Neutrophil (primary cell): Measurements from ENCODE around the gene IP6K1.

ENCODE experiments used
- H3K27ac ChIP-seq: fragments of 200-600 bp; sonication (generic); 2 replicates; pipeline ENCODE4 v1.5.1; 2016; ENCODE audit warnings: mild to moderate bottlenecking, moderate library complexity
- H3K27me3 ChIP-seq: fragments of 200-600 bp; sonication (generic); 2 replicates; pipeline ENCODE4 v1.6.0; 2016; ENCODE audit warnings: mild to moderate bottlenecking
- H3K36me3 ChIP-seq: fragments of 200-600 bp; sonication (generic); 2 replicates; pipeline ENCODE4 v1.5.1; 2017
- H3K4me1 ChIP-seq, 2 experiments: fragments of 200-600 bp in 1 of 2; sonication (generic) in 1 of 2; 1 replicate in 1 of 2; 2 replicates in 1 of 2; pipeline versions ENCODE4 v1.5.1 to v1.6.1; 2013 to 2016; ENCODE audit warnings: low read depth in 1 of 2, low read length in 1 of 2, mild to moderate bottlenecking in 1 of 2, moderate library complexity in 1 of 2; ENCODE audit not compliant: control insufficient read depth in 1 of 2, insufficient read depth in 1 of 2
- H3K4me3 ChIP-seq, 2 experiments: fragments of 200-600 bp in 1 of 2; sonication (generic) in 1 of 2; 1 replicate in 1 of 2; 2 replicates in 1 of 2; pipeline ENCODE4 v1.5.1; 2013 to 2016; ENCODE audit warnings: low read depth in 1 of 2, low read length in 1 of 2, mild to moderate bottlenecking in 1 of 2, moderate library complexity in 1 of 2
- H3K9me3 ChIP-seq: fragments of 200-600 bp; sonication (generic); 2 replicates; pipeline ENCODE4 v1.5.1; 2016
- CTCF ChIP-seq: fragments of 200-600 bp; sonication (generic); IDR thresholded peaks from 2 replicates; pipeline ENCODE4 v1.5.1; 2016; ENCODE audit warnings: antibody characterized with exemption

The IP6K1 gene

GRCh38 chr3:49706456-49707112 lies 79.8 kb downstream of the IP6K1 start:
- H3K36me3 ChIP-seq, result peaks cover 73% of the 10 kb centered on the region
- no peaks in the 10 kb centered on the region for H3K9me3 ChIP-seq
- no peak overlapping the region for H3K4me3 ChIP-seq
- H3K27me3 ChIP-seq, result no peaks in the 10 kb centered on the region
- TF ChIP-seq CTCF, result no peak
- H3K27ac ChIP-seq, result no peak overlapping the region
- H3K4me1 ChIP-seq, result no peaks in the 10 kb centered on the region

GRCh38 chr3:49705390-49705960 lies 80.9 kb downstream of the IP6K1 start:
- no peaks in the 10 kb centered on the region for H3K9me3 ChIP-seq
- H3K4me3 ChIP-seq, result no peak overlapping the region
- no peak for TF ChIP-seq CTCF
- peaks cover 77% of the 10 kb centered on the region for H3K36me3 ChIP-seq
- H3K27ac ChIP-seq, result no peak overlapping the region
- H3K27me3 ChIP-seq, result no peaks in the 10 kb centered on the region
- H3K4me1 ChIP-seq, result no peaks in the 10 kb centered on the region

GRCh38 chr3:49704629-49705028 lies 81.7 kb downstream of the IP6K1 start:
- TF ChIP-seq CTCF, result no peak
- H3K36me3 ChIP-seq, result peaks cover 86% of the 10 kb centered on the region
- no peaks in the 10 kb centered on the region for H3K4me1 ChIP-seq
- H3K4me3 ChIP-seq, result no peak overlapping the region
- H3K9me3 ChIP-seq, result no peaks in the 10 kb centered on the region
- H3K27ac ChIP-seq, result no peak overlapping the region
- no peaks in the 10 kb centered on the region for H3K27me3 ChIP-seq

- no peak for TF ChIP-seq CTCF
- H3K36me3 ChIP-seq, result peaks cover 92% of the 10 kb centered on the region
- H3K27me3 ChIP-seq, result no peaks in the 10 kb centered on the region
- H3K9me3 ChIP-seq, result no peaks in the 10 kb centered on the region
- H3K27ac ChIP-seq, result no peak overlapping the region
- no peak overlapping the region for H3K4me3 ChIP-seq
- no peaks in the 10 kb centered on the region for H3K4me1 ChIP-seq
These were observed 82.4 kb downstream of the IP6K1 start for GRCh38 chr3:49703956-49704355.

- H3K27me3 ChIP-seq, result no peaks in the 10 kb centered on the region
- peaks cover 95% of the 10 kb centered on the region for H3K36me3 ChIP-seq
- H3K27ac ChIP-seq, result no peak overlapping the region
- no peak overlapping the region for H3K4me3 ChIP-seq
- H3K4me1 ChIP-seq, result no peaks in the 10 kb centered on the region
- TF ChIP-seq CTCF, result peak; percentile 49
- no peaks in the 10 kb centered on the region for H3K9me3 ChIP-seq
These were observed 82.9 kb downstream of the IP6K1 start for GRCh38 chr3:49703443-49703927.
